HG03066 (cell line): ENCODE measurements around the gene PCDH9.
A peak's percentile ranks its signal among the peaks of the same experiment; 100 is the strongest.
"Not testable (repeated sequence)": the region's sequence is repeated elsewhere in the genome, so short reads cannot be mapped to it uniquely, and the experiment has no call there.

Experiments
- ATAC-seq: cut with Tn5 transposase; IDR thresholded peaks from one replicate; pipeline ENCODE4 v1.9.1; 2021; ENCODE audit warnings: low read depth; ENCODE audit not compliant: unreplicated experiment

The PCDH9 gene

DNA sequence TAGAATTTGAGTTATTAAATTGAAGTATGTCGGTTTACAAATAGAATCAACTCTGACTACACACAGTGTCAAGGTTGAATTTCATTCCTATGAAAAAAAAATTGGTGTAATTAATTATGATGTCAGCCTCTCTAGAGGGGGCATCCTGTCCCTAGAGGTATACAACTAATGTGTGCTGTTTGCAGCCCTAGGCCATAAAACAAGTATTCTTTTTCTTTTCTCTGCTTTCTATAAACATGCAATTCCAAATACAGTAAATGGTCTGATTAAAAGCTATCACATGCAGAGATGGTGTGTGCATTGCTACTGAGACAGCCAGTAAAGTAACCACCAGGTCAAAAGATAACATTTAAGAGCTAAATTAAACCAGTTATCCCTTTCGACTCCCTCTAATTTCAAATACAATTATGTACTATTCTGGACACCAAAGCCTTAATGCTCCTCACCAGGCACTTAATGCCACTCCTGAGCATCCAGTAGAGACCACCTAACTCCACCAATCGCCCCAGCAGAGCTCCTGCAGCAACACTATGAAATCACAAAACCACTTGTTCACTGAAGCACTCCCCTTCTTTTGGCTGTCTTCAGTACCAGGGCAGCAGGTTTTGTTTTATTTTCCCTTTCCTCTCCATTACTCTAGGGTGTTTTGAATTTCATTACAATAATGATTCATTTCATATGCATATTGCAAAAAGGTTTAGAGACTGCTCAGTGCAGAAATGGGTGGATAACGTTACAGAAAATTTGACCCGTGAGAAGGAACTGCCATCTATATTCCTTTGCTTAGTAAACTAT lies 426.9 kb downstream of the PCDH9 start:
- ATAC-seq, result no peak

DNA sequence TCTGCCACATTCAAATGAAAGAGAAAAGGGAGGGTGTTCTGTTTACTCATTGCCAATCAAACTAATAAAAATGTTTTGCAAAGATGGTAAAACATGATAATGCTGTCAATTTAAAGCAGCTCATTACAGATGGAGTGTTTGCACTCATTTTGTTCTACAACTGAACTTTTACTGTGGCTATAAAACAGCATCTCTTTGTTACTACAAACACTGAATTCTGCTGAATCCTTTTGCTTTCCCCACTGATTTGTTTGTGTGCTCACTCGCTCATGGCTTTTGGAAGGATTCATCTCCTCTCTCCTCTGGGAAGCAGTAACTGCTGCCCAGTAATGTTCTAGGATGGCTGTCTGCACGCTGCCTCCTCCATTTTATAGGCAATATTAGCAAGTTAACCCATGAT lies 434.5 kb downstream of the PCDH9 start:
- no peak for ATAC-seq

GRCh38 chr13:66794340-66795031 lies 435.6 kb downstream of the PCDH9 start:
- peak; percentile 70 for ATAC-seq

- ATAC-seq, result no peak
Observed at GRCh38 chr13:66790861-66791260, 439.3 kb downstream of the PCDH9 start.

GRCh38 chr13:66781241-66781640 lies 448.9 kb downstream of the PCDH9 start:
- ATAC-seq, result no peak

DNA sequence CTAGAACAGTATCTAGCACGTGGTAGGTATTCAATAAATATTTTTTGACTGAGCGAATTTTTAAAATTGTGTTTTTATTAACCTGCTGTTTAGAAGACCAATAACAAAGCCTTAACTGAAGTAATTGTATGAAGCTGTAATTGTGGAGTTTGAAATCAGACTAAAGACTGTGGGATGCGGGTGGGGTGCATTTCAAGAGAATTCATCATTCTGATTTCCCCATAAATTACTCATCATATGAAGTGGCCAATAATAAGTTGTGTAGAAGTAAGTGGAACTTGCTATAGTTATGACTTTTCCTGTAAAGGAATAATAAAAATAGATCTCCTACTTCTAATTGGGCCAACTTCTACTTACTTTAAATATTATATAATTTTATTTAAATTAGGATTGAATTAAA lies 449.3 kb downstream of the PCDH9 start:
- ATAC-seq, result no peak

DNA sequence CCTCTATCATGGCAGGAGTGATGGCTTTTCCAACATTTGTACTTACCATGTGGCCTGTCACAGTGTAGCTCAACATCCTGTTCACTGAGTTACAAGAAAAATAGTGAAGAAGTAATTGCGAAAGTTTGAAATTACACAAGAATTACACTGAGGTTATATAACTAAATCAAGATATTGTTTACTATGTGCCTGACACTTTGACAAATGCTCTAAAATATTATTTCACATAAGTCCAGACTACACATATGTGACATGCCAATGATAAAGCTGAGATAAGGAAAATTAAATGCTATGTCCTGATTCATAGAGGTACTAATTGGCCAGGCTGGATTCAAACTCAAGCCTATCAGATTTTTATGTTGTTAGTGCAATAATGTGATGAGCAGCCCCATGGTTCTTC lies 451.7 kb downstream of the PCDH9 start:
- no peak for ATAC-seq

GRCh38 chr13:66775196-66775595 lies 454.9 kb downstream of the PCDH9 start:
- no peak for ATAC-seq

GRCh38 chr13:66774046-66774445 lies 456.1 kb downstream of the PCDH9 start:
- ATAC-seq, result no peak

DNA sequence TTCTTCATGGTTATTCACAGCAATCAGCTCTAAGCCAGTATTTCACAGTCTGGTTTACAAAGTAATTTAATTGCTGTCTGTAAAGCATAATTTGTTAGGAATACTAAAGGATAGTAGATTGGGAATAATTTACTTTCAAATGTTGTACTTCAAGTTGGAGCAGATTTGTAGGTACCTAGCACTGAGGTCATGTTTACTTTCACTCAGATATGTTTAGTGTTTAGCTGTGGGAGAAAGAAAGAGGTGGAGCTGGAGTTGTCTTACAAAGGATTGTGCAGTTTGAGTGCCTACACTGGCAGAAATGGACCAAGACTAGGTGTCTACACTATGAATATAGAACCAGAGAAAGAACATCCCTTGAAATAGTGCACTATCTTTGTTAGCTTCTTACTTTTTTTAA lies 464.6 kb downstream of the PCDH9 start:
- ATAC-seq, result no peak

- not testable (repeated sequence) for ATAC-seq
Observed at GRCh38 chr13:66760678-66761077, 469.5 kb downstream of the PCDH9 start.

GRCh38 chr13:66759919-66760318 lies 470.2 kb downstream of the PCDH9 start:
- ATAC-seq, result no peak

DNA sequence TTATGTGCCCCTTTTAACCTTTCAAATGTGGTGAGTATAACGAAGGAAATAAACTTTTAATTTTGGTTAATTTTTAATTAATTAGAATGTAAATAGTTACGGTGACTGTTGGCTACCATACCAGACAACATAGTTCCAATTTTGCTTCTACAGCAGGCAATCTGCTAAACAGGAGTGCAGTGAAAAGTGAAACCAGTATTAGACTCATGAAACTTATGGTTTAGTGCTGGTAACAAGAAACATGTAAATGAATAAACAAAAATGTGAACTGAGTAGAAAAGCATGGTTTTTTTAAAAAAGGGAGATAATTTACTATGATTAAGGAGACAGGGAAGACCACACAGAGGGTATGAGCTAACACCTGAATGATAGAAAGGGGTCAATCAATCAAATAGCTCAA lies 478.4 kb downstream of the PCDH9 start:
- no peak for ATAC-seq

DNA sequence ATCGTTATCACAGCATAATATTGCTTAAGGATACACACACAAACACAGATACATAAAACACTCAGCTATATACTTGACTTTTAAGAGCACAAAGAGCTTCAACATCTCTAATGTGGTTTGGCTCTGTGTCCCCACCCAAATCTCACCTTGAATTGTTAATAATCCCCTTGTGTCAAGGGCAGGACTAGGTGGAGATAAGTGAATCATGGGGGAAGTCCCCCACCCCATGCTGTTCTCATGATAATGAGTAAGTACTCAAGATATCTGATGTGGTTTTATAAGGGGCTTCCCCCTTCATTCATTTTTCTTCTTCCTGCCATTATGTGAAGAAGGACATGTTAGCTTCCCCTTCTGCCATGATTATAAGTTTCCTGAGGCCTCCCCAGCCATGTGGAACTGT lies 481.4 kb downstream of the PCDH9 start:
- ATAC-seq, result no peak

DNA sequence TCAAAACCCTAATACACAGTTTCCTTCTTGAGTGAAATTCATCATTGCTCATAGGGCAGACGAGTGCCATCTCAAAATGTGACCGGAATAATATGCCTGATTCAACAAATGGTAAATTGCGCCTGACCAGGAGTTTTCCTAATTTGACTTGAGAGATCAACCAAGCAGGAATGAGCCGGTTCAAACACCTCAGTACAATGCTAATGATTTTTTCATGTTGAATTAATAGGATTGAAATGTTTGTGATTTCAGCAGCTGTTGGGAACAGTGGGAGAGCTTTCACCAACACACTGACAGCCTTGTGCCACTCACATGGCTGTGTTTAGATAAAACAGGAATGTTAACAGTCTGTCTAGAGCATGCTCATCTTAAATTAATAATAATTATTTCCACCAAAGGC lies 484.8 kb downstream of the PCDH9 start:
- no peak for ATAC-seq

GRCh38 chr13:66723576-66723975 lies 506.6 kb downstream of the PCDH9 start:
- no peak for ATAC-seq

- ATAC-seq, result no peak
Observed at GRCh38 chr13:66716538-66716937, 513.6 kb downstream of the PCDH9 start.

DNA sequence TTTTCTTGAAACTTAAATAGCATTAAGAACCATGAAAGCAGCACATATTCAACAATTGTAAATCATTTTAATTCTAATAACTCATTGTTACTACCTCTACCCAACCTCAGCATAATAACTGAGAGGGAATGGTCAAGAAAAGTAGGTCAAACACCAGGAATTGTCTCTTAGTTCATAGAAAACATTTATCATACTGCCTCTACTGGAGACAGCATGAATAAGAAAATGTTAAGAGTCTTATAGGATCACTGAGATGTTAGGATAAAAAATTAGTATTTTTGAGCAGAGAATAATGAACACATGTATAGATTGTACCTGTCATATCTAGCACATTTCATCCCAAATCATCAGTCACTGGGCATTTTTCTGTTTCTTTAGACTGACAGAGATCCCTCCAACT lies 515.3 kb downstream of the PCDH9 start:
- no peak for ATAC-seq

- no peak for ATAC-seq
Observed at GRCh38 chr13:66704110-66704509, 526.0 kb downstream of the PCDH9 start.

GRCh38 chr13:66703597-66703996 lies 526.5 kb downstream of the PCDH9 start:
- no peak for ATAC-seq

DNA sequence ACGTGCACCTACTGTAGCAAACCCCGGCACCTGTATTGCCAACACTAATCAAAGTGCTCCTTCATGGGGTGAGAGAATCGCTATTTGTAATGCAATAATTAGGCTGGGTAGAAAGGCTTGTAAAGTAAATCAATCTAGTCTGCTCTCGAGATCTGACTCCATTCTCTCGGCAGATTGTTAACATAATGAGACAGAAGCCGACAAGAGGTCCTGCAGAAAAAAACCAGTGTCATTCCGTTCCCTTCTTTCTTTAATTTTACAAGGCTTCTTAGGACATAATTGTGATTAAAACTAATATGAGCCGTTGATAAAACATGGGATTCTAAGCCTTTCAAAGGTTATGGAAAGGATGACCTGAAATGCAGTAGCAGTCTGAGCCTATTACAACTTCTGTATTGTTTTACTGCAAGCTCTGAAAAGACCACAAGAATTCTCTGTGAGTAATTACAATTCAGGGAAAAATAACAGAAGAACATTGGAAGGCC lies 530.0 kb downstream of the PCDH9 start:
- ATAC-seq, result no peak

GRCh38 chr13:66693656-66694055 lies 536.5 kb downstream of the PCDH9 start:
- no peak for ATAC-seq
